GM19238 (cell line): Measurements from ENCODE around the gene TUBB8.
"Not testable (repeated sequence)": the region's sequence is repeated elsewhere in the genome, so short reads cannot be mapped to it uniquely, and the experiment has no call there.

Source experiments
- DNase-seq: peaks from one replicate; pipeline ENCODE4 v3.0.0; 2011; ENCODE audit warnings: low spot score; ENCODE audit not compliant: insufficient read length

Gene TUBB8

DNA sequence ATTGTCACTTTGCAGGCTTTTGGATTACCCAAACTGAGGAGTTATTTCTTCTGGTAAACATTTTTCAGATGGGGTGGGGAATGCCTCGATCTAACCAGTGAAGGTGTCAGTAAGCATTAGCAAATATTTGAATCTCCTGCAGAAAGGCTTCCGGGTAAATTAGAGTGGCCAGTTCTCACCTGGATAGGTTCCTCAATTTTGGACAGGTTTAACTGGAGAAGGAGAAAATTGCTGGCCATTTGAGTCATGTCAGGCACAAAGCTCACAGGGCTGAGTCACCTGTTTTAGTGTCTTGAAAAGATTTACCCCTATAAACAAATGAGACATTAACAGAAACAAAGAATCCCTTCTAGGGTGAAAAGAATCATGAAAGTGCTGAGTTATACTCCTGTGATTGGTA lies 830 bp upstream of the TUBB8 start:
- not testable (repeated sequence) for DNase-seq

DNA sequence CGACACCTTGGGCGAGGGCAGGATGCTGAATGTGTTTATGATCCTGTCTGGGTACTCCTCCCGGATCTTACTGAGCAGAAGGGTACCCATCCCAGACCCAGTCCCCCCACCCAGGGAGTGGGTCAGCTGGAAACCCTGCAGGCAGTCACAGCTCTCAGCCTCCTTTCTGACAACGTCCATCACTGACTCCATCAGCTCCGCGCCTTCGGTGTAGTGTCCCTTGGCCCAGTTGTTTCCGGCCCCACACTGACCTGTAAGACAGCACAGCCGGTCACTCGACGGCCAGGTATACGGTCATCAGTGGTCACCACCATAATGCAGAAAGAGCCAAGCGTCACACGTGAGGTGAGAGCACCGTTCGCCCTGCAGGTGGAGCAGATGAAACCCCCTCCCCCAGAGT lies 1.2 kb downstream of the TUBB8 start:
- DNase-seq = not testable (repeated sequence)

GRCh38 chr10:13315-13635 lies 35.8 kb downstream of the TUBB8 start:
- not testable (repeated sequence) for DNase-seq

GRCh38 chr10:12444-13314 lies 36.4 kb downstream of the TUBB8 start:
- DNase-seq = not testable (repeated sequence)

DNA sequence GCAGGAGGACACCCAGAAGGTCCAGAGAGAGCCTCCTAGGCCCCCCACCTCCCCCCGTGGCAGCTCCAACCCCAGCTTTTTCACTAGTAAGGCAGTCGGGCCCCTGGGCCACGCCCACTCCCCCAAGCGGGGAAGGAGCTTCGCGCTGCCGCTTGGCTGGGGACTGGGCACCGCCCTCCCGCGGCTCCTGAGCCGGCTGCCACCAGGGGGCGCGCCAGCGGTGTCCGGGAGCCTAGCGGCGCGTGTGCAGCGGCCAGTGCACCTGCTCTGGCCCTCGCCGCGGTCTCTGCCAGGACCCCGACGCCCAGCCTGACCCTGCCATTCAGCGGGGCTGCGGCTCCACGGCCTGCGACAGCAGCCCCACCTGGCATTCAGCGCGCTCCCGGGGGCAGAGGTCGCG lies 37.8 kb downstream of the TUBB8 start:
- DNase-seq = not testable (repeated sequence)

- DNase-seq = not testable (repeated sequence)
These were observed 38.7 kb downstream of the TUBB8 start for GRCh38 chr10:10261-10971.
